Keratinocyte (primary cell): ENCODE results near the gene SLC7A1. TPM values are rescaled to one million over a fixed set of nuclear protein-coding genes. Genes with fewer than 3 reads are reported as not detected.

ENCODE experiments used
- DNase-seq: peaks from one replicate; pipeline ENCODE4 v3.0.0-alpha.2; 2011; ENCODE audit warnings: low read depth, missing footprints, low spot score
- FAIRE-seq: peaks from 2 replicates; lab custom pipeline; 2011; peaks lifted over from hg19 to GRCh38; lab: Jason Lieb, UNC
- H2AFZ ChIP-seq: 2 replicates; pipeline ENCODE4 v1.6.0; 2012; ENCODE audit warnings: low read length, control low read depth, inconsistent platforms; ENCODE audit not compliant: control insufficient read depth
- H3K27ac ChIP-seq: 2 replicates; pipeline ENCODE4 v1.5.1; 2011; ENCODE audit warnings: low read length; ENCODE audit not compliant: control insufficient read depth, insufficient read depth
- H3K27me3 ChIP-seq: 3 replicates; pipeline ENCODE4 v1.6.0; 2011; ENCODE audit warnings: low read length; ENCODE audit not compliant: control insufficient read depth, insufficient read depth; ENCODE audit errors: extremely low read depth
- H3K36me3 ChIP-seq, 2 experiments: 2 replicates in 1 of 2; 3 replicates in 1 of 2; pipeline ENCODE4 v1.5.1; 2011; ENCODE audit warnings: low read length in 2 of 2, mild to moderate bottlenecking in 1 of 2; ENCODE audit not compliant: control insufficient read depth in 2 of 2, insufficient read depth in 2 of 2; ENCODE audit errors: extremely low read depth in 1 of 2
- H3K4me1 ChIP-seq: 3 replicates; pipeline ENCODE4 v1.5.1; 2011; ENCODE audit warnings: low read length; ENCODE audit not compliant: control insufficient read depth, insufficient read depth; ENCODE audit errors: extremely low read depth
- H3K4me2 ChIP-seq: 3 replicates; pipeline ENCODE4 v1.6.0; 2011; ENCODE audit warnings: low read depth, low read length; ENCODE audit not compliant: control insufficient read depth, insufficient read depth; ENCODE audit errors: extremely low read depth
- H3K4me3 ChIP-seq, 3 experiments: fragments of 200-600 bp in 1 of 3; sonication (generic) in 1 of 3; 2 replicates in 2 of 3; 3 replicates in 1 of 3; pipeline ENCODE4 v1.5.1; 2011 to 2016; ENCODE audit warnings: low read length in 3 of 3, mild to moderate bottlenecking in 3 of 3, control low read depth in 2 of 3, inconsistent platforms in 1 of 3, low read depth in 1 of 3, mixed read lengths in 1 of 3, mixed run types in 1 of 3, moderate library complexity in 1 of 3; ENCODE audit not compliant: control insufficient read depth in 2 of 3, insufficient read depth in 2 of 3; ENCODE audit errors: extremely low read depth in 1 of 3
- H3K79me2 ChIP-seq: 2 replicates; pipeline ENCODE4 v1.6.0; 2012; ENCODE audit warnings: low read length; ENCODE audit not compliant: control insufficient read depth, insufficient read depth
- H3K9ac ChIP-seq: 3 replicates; pipeline ENCODE4 v1.6.0; 2011; ENCODE audit warnings: low read length; ENCODE audit not compliant: control insufficient read depth, insufficient read depth; ENCODE audit errors: extremely low read depth
- H3K9me1 ChIP-seq: 3 replicates; pipeline ENCODE4 v1.6.0; 2011; ENCODE audit warnings: low read length; ENCODE audit not compliant: control insufficient read depth, insufficient read depth; ENCODE audit errors: extremely low read depth
- H3K9me3 ChIP-seq: 2 replicates; pipeline ENCODE4 v1.5.1; 2012; ENCODE audit warnings: low read depth, low read length; ENCODE audit not compliant: control insufficient read depth
- H4K20me1 ChIP-seq: 3 replicates; pipeline ENCODE4 v1.6.0; 2011; ENCODE audit warnings: low read length; ENCODE audit not compliant: control insufficient read depth, insufficient read depth; ENCODE audit errors: extremely low read depth
- CTCF ChIP-seq, 3 experiments: IDR thresholded peaks in 1 of 3; conservative IDR thresholded peaks in 1 of 3; optimal IDR thresholded peaks in 1 of 3; 2 replicates in 2 of 3; 3 replicates in 1 of 3; pipeline versions ENCODE3 to v1.5.1; 2011; ENCODE audit warnings: low read length in 3 of 3, mild to moderate bottlenecking in 3 of 3, moderate library complexity in 2 of 3, control low read depth in 1 of 3, inconsistent platforms in 1 of 3; ENCODE audit not compliant: insufficient read depth in 2 of 3; ENCODE audit errors: extremely low read depth in 1 of 3
- EZH2 ChIP-seq: IDR thresholded peaks from one replicate; pipeline ENCODE4 v1.6.1; 2012; ENCODE audit warnings: inconsistent platforms, mild to moderate bottlenecking, low read length, moderate library complexity
- dilution Hi-C: fragments of 300-500 bp; cut with MboI; formaldehyde crosslinking; loops from one replicate; pipeline ENCODE4 v1.7.0; 2020; ENCODE audit warnings: low sequenced_read_pairs; ENCODE audit not compliant: extremely low pct_ligation_motif_present
- polyA plus RNA-seq, 5 experiments: library from polyadenylated mRNA; depleted of rRNA in 3 of 5; stranded (reverse) in 3 of 5; stranded (forward) in 1 of 5; unstranded in 1 of 5; fragments of >200 nt; gene quantifications; 1 replicate in 1 of 5; 2 replicates in 3 of 5; 3 replicates in 1 of 5; pipeline versions ENCODE4 v1.2.1 to v1.2.3, GENCODE V29; 2011 to 2012; ENCODE audit warnings: missing spikeins in 2 of 5, low read depth in 1 of 5, low replicate concordance in 1 of 5

SLC7A1 gene
- polyA plus RNA-seq, 1 donor (not counting 4 experiments of a cell fraction or from before 2014, with no cell fraction given): 41.5 TPM

- DNase-seq: no peak
- Histone ChIP-seq H3K27ac (no peak overlapping the region), H3K4me3 (no peak overlapping the region), H3K27me3 (peaks cover 8% of the 10 kb centered on the region), H3K36me3 (peaks cover 23 to 37% of the 10 kb centered on the region in 2 experiments), H3K4me2 (no peak overlapping the region), H4K20me1 (no peaks in the 10 kb centered on the region), H3K79me2 (no peaks in the 10 kb centered on the region), H3K9me3 (no peaks in the 10 kb centered on the region), H2AFZ (no peak overlapping the region), H3K9me1 (no peaks in the 10 kb centered on the region), H3K9ac (no peak overlapping the region), H3K4me1 (no peaks in the 10 kb centered on the region)
- dilution Hi-C loops: no loop called here
- no peak for TF ChIP-seq EZH2
- no peak for TF ChIP-seq CTCF (optimal IDR thresholded peaks at IDR 0.05 in 1 of 3, IDR thresholded peaks at IDR 0.05 in 1 of 3, conservative IDR thresholded peaks at IDR 0.05 in 1 of 3; ENCODE audit: extremely low read depth in 1 of 3, insufficient read depth in 2 of 3, low read length in 3 of 3)
- FAIRE-seq: no peak
These were observed 86.6 kb downstream of the SLC7A1 start for GRCh38 chr13:29508876-29509252.

- H3K27ac ChIP-seq: no peak overlapping the region
- no peaks in the 10 kb centered on the region for H3K4me1 ChIP-seq
- H4K20me1 ChIP-seq: no peaks in the 10 kb centered on the region
- peaks cover 8% of the 10 kb centered on the region for H3K27me3 ChIP-seq
- dilution Hi-C loops: no loop called here
- no peaks in the 10 kb centered on the region for H3K9me1 ChIP-seq
- no peak overlapping the region for H2AFZ ChIP-seq
- no peak overlapping the region for H3K4me3 ChIP-seq
- TF ChIP-seq EZH2 (no peak), CTCF (optimal IDR thresholded peaks at IDR 0.05 in 1 of 3, IDR thresholded peaks at IDR 0.05 in 1 of 3, conservative IDR thresholded peaks at IDR 0.05 in 1 of 3; ENCODE audit: extremely low read depth in 1 of 3, insufficient read depth in 2 of 3, low read length in 3 of 3) (peak in 2 of 3 experiments; percentile 90 to 98)
- H3K4me2 ChIP-seq: no peak overlapping the region
- H3K9ac ChIP-seq: no peak overlapping the region
- no peaks in the 10 kb centered on the region for H3K9me3 ChIP-seq
- no peaks in the 10 kb centered on the region for H3K79me2 ChIP-seq
- H3K36me3 ChIP-seq: peaks cover 17 to 31% of the 10 kb centered on the region in 2 experiments
- FAIRE-seq: peak; percentile 62
- DNase-seq: peak; percentile 28
These were observed 87.2 kb downstream of the SLC7A1 start for GRCh38 chr13:29508130-29508875.
